H1 (cell line): ENCODE data around the gene SLC25A12. TPM values are rescaled to one million over a fixed set of nuclear protein-coding genes. Genes with fewer than 3 reads are reported as not detected.

Experiments used
- CTCF ChIA-PET: fragments of 300-600 bp; sonication (Branson Sonifier 250); formaldehyde crosslinking; loops from one replicate; lab custom pipeline; 2021; ENCODE audit not compliant: partially characterized antibody; lab: Charles Lee
- POLR2A ChIA-PET: fragments of 300-600 bp; sonication (Branson Sonifier 250); formaldehyde crosslinking; loops from one replicate; lab custom pipeline; 2021; ENCODE audit warnings: inconsistent platforms; ENCODE audit not compliant: partially characterized antibody; lab: Charles Lee
- DNase-seq, 2 experiments: peaks; one replicate each; pipeline versions ENCODE4 v3.0.0 to v3.0.0-alpha.2; 2010 to 2022; ENCODE audit warnings: low spot score in 2 of 2, low read depth in 1 of 2, mixed read lengths in 1 of 2
- FAIRE-seq: peaks from 2 replicates; lab custom pipeline; 2011; peaks lifted over from hg19 to GRCh38; lab: Jason Lieb, UNC
- H2AFZ ChIP-seq: 2 replicates; pipeline ENCODE4 v1.8.1; 2012; ENCODE audit warnings: low read length, inconsistent platforms
- H2AK5ac ChIP-seq: 2 replicates; pipeline ENCODE4 v1.6.1; 2013; ENCODE audit warnings: low read depth, low read length
- H2BK120ac ChIP-seq: replicated peaks from 2 replicates; pipeline ENCODE3; 2013; ENCODE audit warnings: low read depth, low read length, inconsistent platforms
- H2BK12ac ChIP-seq: 2 replicates; pipeline ENCODE4 v1.6.1; 2013; ENCODE audit warnings: low read depth, low read length
- H2BK15ac ChIP-seq: 2 replicates; pipeline ENCODE4 v1.6.1; 2013; ENCODE audit warnings: low read length
- H2BK20ac ChIP-seq: 2 replicates; pipeline ENCODE4 v1.6.1; 2013; ENCODE audit warnings: low read length
- H2BK5ac ChIP-seq: 2 replicates; pipeline ENCODE4 v1.6.1; 2013; ENCODE audit warnings: low read depth, low read length
- H3K14ac ChIP-seq: 2 replicates; pipeline ENCODE4 v1.6.1; 2013; ENCODE audit warnings: inconsistent platforms; ENCODE audit not compliant: insufficient read length
- H3K18ac ChIP-seq: 2 replicates; pipeline ENCODE4 v1.6.1; 2013; ENCODE audit warnings: low read length; ENCODE audit errors: extremely low read depth
- H3K23ac ChIP-seq: 2 replicates; pipeline ENCODE4 v1.6.1; 2013; ENCODE audit warnings: inconsistent platforms; ENCODE audit not compliant: insufficient read length
- H3K23me2 ChIP-seq: 2 replicates; pipeline ENCODE4 v1.6.1; 2013; ENCODE audit warnings: low read depth, low read length
- H3K27ac ChIP-seq: 2 replicates; pipeline ENCODE4 v1.6.1; 2011; ENCODE audit warnings: low read depth, low read length, inconsistent platforms
- H3K27me3 ChIP-seq, 4 experiments: replicated peaks in 1 of 4; 1 replicate in 1 of 4; 2 replicates in 3 of 4; pipeline versions ENCODE4 v1.6.1 to v1.8.1; 2011 to 2013; ENCODE audit warnings: low read length in 3 of 4, mild to moderate bottlenecking in 3 of 4, inconsistent platforms in 2 of 4, mixed read lengths in 2 of 4, moderate library complexity in 1 of 4; ENCODE audit not compliant: control insufficient read depth in 3 of 4, insufficient read depth in 3 of 4; ENCODE audit errors: extremely low read depth in 1 of 4
- H3K36me3 ChIP-seq, 4 experiments: 2 replicates each; pipeline versions ENCODE4 v1.6.1 to v1.8.1; 2011 to 2013; ENCODE audit warnings: mild to moderate bottlenecking in 4 of 4, low read length in 3 of 4, moderate library complexity in 2 of 4, control low read depth in 1 of 4, inconsistent platforms in 1 of 4; ENCODE audit not compliant: insufficient read depth in 4 of 4, control insufficient read depth in 2 of 4
- H3K4ac ChIP-seq: replicated peaks from 2 replicates; pipeline ENCODE3; 2013; ENCODE audit warnings: low read length, low read depth, mixed read lengths, inconsistent platforms; ENCODE audit not compliant: insufficient read length
- H3K4me1 ChIP-seq, 4 experiments: replicated peaks in 1 of 4; 1 replicate in 1 of 4; 2 replicates in 3 of 4; pipeline versions ENCODE4 v1.6.1 to v1.8.1; 2011 to 2013; ENCODE audit warnings: low read length in 3 of 4, inconsistent platforms in 2 of 4, mixed read lengths in 1 of 4; ENCODE audit not compliant: insufficient read depth in 4 of 4, control insufficient read depth in 3 of 4
- H3K4me2 ChIP-seq, 2 experiments: 2 replicates each; pipeline versions ENCODE4 v1.6.1 to v1.8.1; 2011 to 2013; ENCODE audit warnings: low read depth in 2 of 2, low read length in 2 of 2, control low read depth in 1 of 2, inconsistent platforms in 1 of 2, mild to moderate bottlenecking in 1 of 2; ENCODE audit not compliant: insufficient read depth in 1 of 2
- H3K4me3 ChIP-seq, 4 experiments: fragments of 200-600, 300-600 bp in 1 of 4; sonication (generic), shearing (Covaris generic), sonication (Bioruptor Twin) in 1 of 4; 2 replicates each; pipeline versions ENCODE4 v1.5.1 to v1.8.1; 2011 to 2016; ENCODE audit warnings: low read length in 4 of 4, low read depth in 3 of 4, control low read depth in 2 of 4, inconsistent platforms in 2 of 4, mild to moderate bottlenecking in 2 of 4, mixed read lengths in 1 of 4, moderate library complexity in 1 of 4; ENCODE audit not compliant: insufficient read depth in 2 of 4; ENCODE audit errors: extremely low read depth in 1 of 4
- H3K56ac ChIP-seq: replicated peaks from 2 replicates; pipeline ENCODE3; 2013; ENCODE audit warnings: low read depth, mild to moderate bottlenecking, mixed read lengths, low read length, inconsistent platforms; ENCODE audit not compliant: insufficient read length
- H3K79me1 ChIP-seq: 2 replicates; pipeline ENCODE4 v1.6.1; 2013; ENCODE audit warnings: low read depth, low read length, control low read depth
- H3K79me2 ChIP-seq, 2 experiments: 2 replicates each; pipeline versions ENCODE4 v1.6.1 to v1.8.1; 2012 to 2013; ENCODE audit warnings: low read length in 2 of 2, mild to moderate bottlenecking in 2 of 2, inconsistent platforms in 1 of 2; ENCODE audit not compliant: insufficient read depth in 2 of 2, control insufficient read depth in 1 of 2
- H3K9ac ChIP-seq, 4 experiments: replicated peaks in 1 of 4; 1 replicate in 1 of 4; 2 replicates in 3 of 4; pipeline versions ENCODE4 v1.6.1 to v1.8.1; 2011 to 2013; ENCODE audit warnings: low read depth in 3 of 4, low read length in 3 of 4, control low read depth in 2 of 4, mild to moderate bottlenecking in 2 of 4, moderate library complexity in 2 of 4, inconsistent platforms in 1 of 4; ENCODE audit errors: extremely low read depth in 1 of 4
- H3K9me3 ChIP-seq, 2 experiments: 2 replicates each; pipeline versions ENCODE4 v1.6.1 to v1.8.1; 2012 to 2013; ENCODE audit warnings: mild to moderate bottlenecking in 2 of 2, moderate library complexity in 2 of 2, control low read depth in 1 of 2, inconsistent platforms in 1 of 2, low read depth in 1 of 2, low read length in 1 of 2, mixed read lengths in 1 of 2; ENCODE audit not compliant: insufficient read depth in 2 of 2
- H4K20me1 ChIP-seq, 2 experiments: replicated peaks in 1 of 2; 2 replicates each; pipeline versions ENCODE3 to v1.8.1; 2011 to 2013; ENCODE audit warnings: inconsistent platforms in 2 of 2, low read length in 2 of 2, mild to moderate bottlenecking in 1 of 2; ENCODE audit not compliant: insufficient read depth in 2 of 2, control insufficient read depth in 1 of 2
- H4K5ac ChIP-seq: 2 replicates; pipeline ENCODE4 v1.6.1; 2013; ENCODE audit warnings: low read length, low read depth, mixed read lengths, inconsistent platforms; ENCODE audit not compliant: insufficient read length
- H4K8ac ChIP-seq: 2 replicates; pipeline ENCODE4 v1.8.0; 2013; ENCODE audit warnings: mild to moderate bottlenecking, moderate library complexity, low read length, inconsistent platforms; ENCODE audit not compliant: insufficient read depth; ENCODE audit errors: extremely low read depth
- H4K91ac ChIP-seq: replicated peaks from 2 replicates; pipeline ENCODE3; 2013; ENCODE audit warnings: low read length, mixed read lengths, inconsistent platforms; ENCODE audit not compliant: insufficient read length
- ATF2 ChIP-seq: IDR thresholded peaks from 2 replicates; pipeline ENCODE4 v1.6.1; 2012; ENCODE audit warnings: low read length, inconsistent platforms
- BRCA1 ChIP-seq: IDR thresholded peaks from 2 replicates; pipeline ENCODE4 v1.6.1; 2012; ENCODE audit warnings: low read depth, low read length, improper control_type of control experiment
- EGR1 ChIP-seq: IDR thresholded peaks from 2 replicates; pipeline ENCODE4 v1.6.1; 2011; ENCODE audit warnings: low read depth, low read length, borderline replicate concordance
- FOSL1 ChIP-seq: IDR thresholded peaks from 2 replicates; pipeline ENCODE4 v1.6.1; 2011; ENCODE audit warnings: mild to moderate bottlenecking, low read depth, low read length, moderate library complexity; ENCODE audit not compliant: insufficient read depth
- GABPA ChIP-seq: IDR thresholded peaks from 2 replicates; pipeline ENCODE4 v1.6.1; 2011; ENCODE audit warnings: mild to moderate bottlenecking, low read length, moderate library complexity, borderline replicate concordance; ENCODE audit not compliant: insufficient read depth
- KDM5A ChIP-seq: fragments of 200-600 bp; IDR thresholded peaks from 2 replicates; pipeline ENCODE4 v1.7.1; 2012; ENCODE audit warnings: mild to moderate bottlenecking, low read length, inconsistent platforms, mixed read lengths
- RFX5 ChIP-seq: IDR thresholded peaks from 2 replicates; pipeline ENCODE4 v1.6.1; 2011; ENCODE audit warnings: low read depth, low read length, improper control_type of control experiment, borderline replicate concordance
- SAP30 ChIP-seq: fragments of 300-600 bp; sonication (generic); IDR thresholded peaks from 2 replicates; pipeline ENCODE4 v1.7.1; 2012; ENCODE audit warnings: low read length, moderate library complexity, mild to moderate bottlenecking, inconsistent platforms; ENCODE audit not compliant: insufficient read depth, insufficient replicate concordance
- SIN3A ChIP-seq, 2 experiments: IDR thresholded peaks in 1 of 2; conservative IDR thresholded peaks in 1 of 2; 2 replicates each; pipeline ENCODE4 v1.6.1; 2011 to 2012; ENCODE audit warnings: low read length in 2 of 2, improper control_type of control experiment in 1 of 2, low read depth in 1 of 2, mild to moderate bottlenecking in 1 of 2
- USF2 ChIP-seq: IDR thresholded peaks from 2 replicates; pipeline ENCODE4 v1.6.1; 2011; ENCODE audit warnings: low read length, improper control_type of control experiment
- ZNF274 ChIP-seq: IDR thresholded peaks from 2 replicates; pipeline ENCODE4 v1.7.0; 2012; ENCODE audit warnings: low read length, borderline replicate concordance; ENCODE audit errors: extremely low read depth
- WGBS, 2 experiments: shearing (Covaris generic) in 1 of 2; methylation state at CpG; one replicate each; pipeline versions ENCODE4 v1.1.6 to v1.1.7; 2013 to 2015; ENCODE audit warnings: low lambda C conversion rate in 2 of 2, mixed read lengths in 2 of 2, inconsistent platforms in 1 of 2, low coverage in 1 of 2, missing lambda C conversion rate in 1 of 2; ENCODE audit not compliant: insufficient replicate concordance in 2 of 2, insufficient coverage in 1 of 2, insufficient read length in 1 of 2; ENCODE audit errors: extremely low coverage in 1 of 2, missing lambda C conversion rate in 1 of 2; 5-methylcytosine and 5-hydroxymethylcytosine counted together
- polyA plus RNA-seq, 7 experiments: library from polyadenylated mRNA; depleted of rRNA in 3 of 7; stranded (reverse) in 5 of 7; unstranded in 2 of 7; fragments of >200 nt in 5 of 7; fragments of 200-250 nt in 2 of 7; gene quantifications; 1 replicate in 5 of 7; 2 replicates in 1 of 7; 4 replicates in 1 of 7; pipeline versions ENCODE4 v1.2.1 to v1.2.3, GENCODE V29; 2011 to 2013; ENCODE audit warnings: missing spikeins in 2 of 7, mixed read lengths in 2 of 7
- total RNA-seq: library from RNA; stranded (reverse); fragmentation: NEBNext Ultra II Directional; extraction: Animal tissue kit (Norgen Biotek cat#: 25700); gene quantifications from 2 replicates; pipeline ENCODE4 v1.2.1, GENCODE V29; 2021

The SLC25A12 gene
- total and polyA plus RNA-seq, 2 of the 8 experiments (the other 6 are each of a cell fraction or from before 2014, with no cell fraction given), result 7.7 to 10.2 TPM

DNA sequence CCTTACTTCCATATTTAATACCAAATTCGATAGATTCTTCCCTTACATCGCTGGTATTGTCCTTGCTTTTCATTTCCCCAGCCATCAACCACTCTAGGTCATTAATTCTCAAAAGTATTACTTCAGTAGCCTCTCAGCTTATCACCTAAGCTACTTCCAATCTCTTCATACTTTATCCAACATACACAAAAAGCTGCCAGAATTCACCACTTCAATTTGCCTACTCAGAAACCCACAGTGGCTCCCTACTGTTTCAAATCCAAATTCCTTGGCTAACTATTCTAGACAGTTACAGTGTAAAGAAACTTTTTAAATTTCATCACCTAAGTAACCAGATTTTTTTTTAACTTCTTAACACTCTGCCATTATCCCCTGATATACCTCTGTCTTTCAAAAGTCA, 4.7 kb downstream of the SLC25A12 start:
- H2BK15ac ChIP-seq, result no peak overlapping the region
- H3K4me3 ChIP-seq, result no peak overlapping the region
- no peak overlapping the region for H3K18ac ChIP-seq
- no peak overlapping the region for H3K27ac ChIP-seq
- H3K23me2 ChIP-seq, result peaks cover 3% of the 10 kb centered on the region
- no peak overlapping the region for H3K4ac ChIP-seq
- ChIA-PET CTCF (no interaction called here), POLR2A (interaction anchor here (0.7 kb wide), 1 partner anchor 1396 kb away, joined by 4 read pairs; no protein-coding TSS in a partner anchor)
- H4K20me1 ChIP-seq, result no peaks in the 10 kb centered on the region
- H3K4me1 ChIP-seq, result peaks cover 0 to 2% (median 0%) of the 10 kb centered on the region in 4 experiments; a peak in 2 of 7 replicates
- H4K8ac ChIP-seq, result no peak overlapping the region
- no peak overlapping the region for H3K14ac ChIP-seq
- H3K9me3 ChIP-seq, result no peaks in the 10 kb centered on the region
- H3K56ac ChIP-seq, result no peak overlapping the region
- no peaks in the 10 kb centered on the region for H3K79me2 ChIP-seq
- no peak overlapping the region for H3K9ac ChIP-seq
- no peak for FAIRE-seq
- H3K23ac ChIP-seq, result no peak overlapping the region
- DNase-seq, result no peak
- no peak overlapping the region for H2BK120ac ChIP-seq
- no peaks in the 10 kb centered on the region for H3K79me1 ChIP-seq
- H2BK5ac ChIP-seq, result no peak overlapping the region
- no peaks in the 10 kb centered on the region; a peak in 2 of 8 replicates for H3K36me3 ChIP-seq
- H4K5ac ChIP-seq, result no peak overlapping the region
- H3K4me2 ChIP-seq, result no peak overlapping the region
- no peaks in the 10 kb centered on the region for H3K27me3 ChIP-seq
- no peak overlapping the region for H2BK20ac ChIP-seq
- WGBS, 2 experiments, result 98 to 100% methylated on average over 2 of the region's 2 CpGs
- no peak overlapping the region for H2AFZ ChIP-seq
- no peak overlapping the region for H4K91ac ChIP-seq
- H2AK5ac ChIP-seq, result no peak overlapping the region
- no peak overlapping the region for H2BK12ac ChIP-seq
- TF ChIP-seq RFX5, result no peak
- no peak for TF ChIP-seq ZNF274
- TF ChIP-seq GABPA, result no peak
- no peak for TF ChIP-seq FOSL1
- no peak for TF ChIP-seq USF2
- no peak for TF ChIP-seq EGR1
- no peak for TF ChIP-seq KDM5A
- TF ChIP-seq SAP30, result no peak
- no peak for TF ChIP-seq BRCA1
- no peak for TF ChIP-seq ATF2
- no peak for TF ChIP-seq SIN3A (conservative IDR thresholded peaks at IDR 0.05 in 1 of 2, IDR thresholded peaks at IDR 0.05 in 1 of 2; ENCODE audit: low read depth in 1 of 2, low read length in 2 of 2)
